HG03159 (cell line): ENCODE results near the gene ADD3.
"Not testable (repeated sequence)": the region's sequence is repeated elsewhere in the genome, so short reads cannot be mapped to it uniquely, and the experiment has no call there.

Experiments used
- ATAC-seq: cut with Tn5 transposase; IDR thresholded peaks from one replicate; pipeline ENCODE4 v1.9.1; 2021; ENCODE audit warnings: mild to moderate bottlenecking, moderate library complexity; ENCODE audit not compliant: unreplicated experiment

ADD3 gene

GRCh38 chr10:110032801-110033700 is 25.3 kb downstream of the ADD3 start:
- ATAC-seq, result no peak

GRCh38 chr10:110033701-110034235 is 26.0 kb downstream of the ADD3 start:
- no peak for ATAC-seq

GRCh38 chr10:110034596-110034995 is 26.8 kb downstream of the ADD3 start:
- ATAC-seq, result no peak

- ATAC-seq, result no peak
Measured at GRCh38 chr10:110035070-110035921, 27.5 kb downstream of the ADD3 start.

- ATAC-seq, result peak; percentile 82
Measured at GRCh38 chr10:110036640-110037039, 28.9 kb downstream of the ADD3 start.

GRCh38 chr10:110039254-110039653 is 31.5 kb downstream of the ADD3 start:
- no peak for ATAC-seq

- ATAC-seq, result no peak
Measured at GRCh38 chr10:110040108-110040507, 32.3 kb downstream of the ADD3 start.

- ATAC-seq, result no peak
Measured at GRCh38 chr10:110040767-110041478, 33.1 kb downstream of the ADD3 start.

GRCh38 chr10:110041479-110041829 is 33.7 kb downstream of the ADD3 start:
- ATAC-seq, result no peak

- no peak for ATAC-seq
Measured at GRCh38 chr10:110042181-110042580, 34.4 kb downstream of the ADD3 start.

- ATAC-seq, result no peak
Measured at GRCh38 chr10:110042891-110043290, 35.1 kb downstream of the ADD3 start.

GRCh38 chr10:110044681-110045080 is 36.9 kb downstream of the ADD3 start:
- no peak for ATAC-seq

GRCh38 chr10:110045772-110046171 is 38.0 kb downstream of the ADD3 start:
- ATAC-seq, result no peak

GRCh38 chr10:110048145-110048544 is 40.4 kb downstream of the ADD3 start:
- not testable (repeated sequence) for ATAC-seq

GRCh38 chr10:110048781-110049180 is 41.0 kb downstream of the ADD3 start:
- ATAC-seq, result no peak

- ATAC-seq, result not testable (repeated sequence)
Measured at GRCh38 chr10:110049889-110050591, 42.3 kb downstream of the ADD3 start.

GRCh38 chr10:110051487-110051886 is 43.7 kb downstream of the ADD3 start:
- ATAC-seq, result no peak

GRCh38 chr10:110052916-110053315 is 45.1 kb downstream of the ADD3 start:
- no peak for ATAC-seq

- no peak for ATAC-seq
Measured at GRCh38 chr10:110056822-110057221, 49.0 kb downstream of the ADD3 start.

- no peak for ATAC-seq
Measured at GRCh38 chr10:110057456-110057855, 49.7 kb downstream of the ADD3 start.
